T-cell (primary cell): Measurements from ENCODE around the gene CCDC90B. TPM values are rescaled to one million over a fixed set of nuclear protein-coding genes. Genes with fewer than 3 reads are reported as not detected.
A peak's percentile ranks its signal among the peaks of the same experiment; 100 is the strongest.

Experiments used
- ATAC-seq, 4 experiments: fragments of 200-7000 bp in 3 of 4; fragments of 150-1000 bp in 1 of 4; cut with Tn5 transposase; replicated peaks in 1 of 4; 1 replicate in 3 of 4; 2 replicates in 1 of 4; pipeline ENCODE4 v1.10.0; 2021; ENCODE audit warnings: moderate library complexity in 3 of 4, mild to moderate bottlenecking in 2 of 4, moderate number of reproducible peaks in 1 of 4
- CTCF ChIA-PET, 2 donors: fragments of 300-600 bp; sonication (Branson Sonifier 250); formaldehyde crosslinking; loops; one replicate each; lab custom pipeline; 2022; ENCODE audit warnings: antibody characterized with exemption in 2 of 2; lab: Charles Lee
- POLR2A ChIA-PET, 2 donors: fragments of 300-600 bp; sonication (Branson Sonifier 250); formaldehyde crosslinking; loops; one replicate each; lab custom pipeline; 2022; ENCODE audit warnings: antibody characterized with exemption in 2 of 2; lab: Charles Lee
- DNase-seq, 35 experiments: peaks; one replicate each; pipeline versions ENCODE4 v3.0.0 to v3.0.0-alpha.2; 2013 to 2023
- H3K27ac ChIP-seq: one replicate; pipeline ENCODE4 v1.5.1; 2013; ENCODE audit warnings: low read length
- H3K27me3 ChIP-seq, 2 experiments: replicated peaks in 1 of 2; 1 replicate in 1 of 2; 2 replicates in 1 of 2; pipeline versions ENCODE4 v1.6.1 to v1.7.0; 2013; ENCODE audit warnings: low read length in 1 of 2, mixed read lengths in 1 of 2; ENCODE audit not compliant: control insufficient read depth in 2 of 2, insufficient read depth in 2 of 2; ENCODE audit errors: extremely low read depth in 1 of 2
- H3K36me3 ChIP-seq, 2 donors: 1 replicate in 1 of 2; 2 replicates in 1 of 2; pipeline versions ENCODE4 v1.6.1 to v1.7.0; 2013; ENCODE audit warnings: low read length in 1 of 2; ENCODE audit not compliant: control insufficient read depth in 2 of 2, insufficient read depth in 1 of 2; ENCODE audit errors: extremely low read depth in 1 of 2
- H3K4me1 ChIP-seq, 2 experiments: 1 replicate in 1 of 2; 2 replicates in 1 of 2; pipeline versions ENCODE4 v1.6.1 to v1.7.0; 2013; ENCODE audit warnings: low read length in 2 of 2, mixed read lengths in 1 of 2; ENCODE audit not compliant: insufficient read depth in 2 of 2, control insufficient read depth in 1 of 2; ENCODE audit errors: extremely low read depth in 1 of 2
- H3K4me3 ChIP-seq, 2 donors: 1 replicate in 1 of 2; 2 replicates in 1 of 2; pipeline versions ENCODE4 v1.5.1 to v1.7.0; 2013; ENCODE audit warnings: mild to moderate bottlenecking in 2 of 2, low read length in 1 of 2, moderate library complexity in 1 of 2; ENCODE audit not compliant: control insufficient read depth in 1 of 2; ENCODE audit errors: extremely low read depth in 1 of 2
- H3K9me3 ChIP-seq: 2 replicates; pipeline ENCODE4 v1.7.0; 2013
- H3K27ac Mint-ChIP-seq, 2 donors: one replicate each; pipeline ENCODE4 v1.8.0; 2020 to 2021; ENCODE audit warnings: mild to moderate bottlenecking in 2 of 2, mixed read lengths in 2 of 2
- H3K27me3 Mint-ChIP-seq, 2 donors: one replicate each; pipeline ENCODE4 v1.8.0; 2021 to 2022; ENCODE audit warnings: mixed read lengths in 2 of 2
- H3K36me3 Mint-ChIP-seq: one replicate; pipeline ENCODE4 v1.8.0; 2021; ENCODE audit warnings: mixed read lengths
- H3K4me1 Mint-ChIP-seq, 3 donors: one replicate each; pipeline ENCODE4 v1.8.0; 2020 to 2022; ENCODE audit warnings: mixed read lengths in 3 of 3, mild to moderate bottlenecking in 1 of 3
- H3K4me3 Mint-ChIP-seq, 3 donors: one replicate each; pipeline ENCODE4 v1.8.0; 2020 to 2022; ENCODE audit warnings: mild to moderate bottlenecking in 3 of 3, mixed read lengths in 3 of 3, moderate library complexity in 3 of 3
- H3K9me3 Mint-ChIP-seq, 3 donors: one replicate each; pipeline ENCODE4 v1.8.0; 2020 to 2022; ENCODE audit warnings: mixed read lengths in 3 of 3
- WGBS: methylation state at CpG from one replicate; pipeline ENCODE4 v1.1.5; 2013; ENCODE audit warnings: missing lambda C conversion rate; ENCODE audit not compliant: insufficient coverage; 5-methylcytosine and 5-hydroxymethylcytosine counted together
- total RNA-seq, 35 experiments: library from RNA in 6 of 35; stranded (reverse) in 6 of 35; fragments of 120-200 nt in 1 of 35; gene quantifications; one replicate each; pipeline versions ENCODE4 v1.2.1 to v1.2.4 and lab custom pipeline; 2013 to 2026

CCDC90B gene
- total RNA-seq, 5 donors from 2014 or later (not counting 1 experiment from before 2014, with no cell fraction given), result 24.3 to 34.4 (median 30.8) TPM

- no peak overlapping the region for H3K27ac Mint-ChIP-seq
- Histone ChIP-seq H3K27ac (no peak overlapping the region), H3K4me3 (no peak overlapping the region), H3K9me3 (no peaks in the 10 kb centered on the region), H3K36me3 (peaks cover 0 to 19% of the 10 kb centered on the region in 2 donors), H3K4me1 (no peaks in the 10 kb centered on the region), H3K27me3 (no peaks in the 10 kb centered on the region)
- no peak overlapping the region for H3K4me3 Mint-ChIP-seq
- H3K36me3 Mint-ChIP-seq, result peaks cover 8% of the 10 kb centered on the region
- ATAC-seq, result no peak
- H3K27me3 Mint-ChIP-seq, result no peaks in the 10 kb centered on the region
- WGBS, result 92% methylated on average over 2 of the region's 2 CpGs
- peaks cover 0 to 4% (median 1%) of the 10 kb centered on the region in 3 donors for H3K4me1 Mint-ChIP-seq
- no peak for DNase-seq
- H3K9me3 Mint-ChIP-seq, result no peaks in the 10 kb centered on the region
- ChIA-PET CTCF (interaction anchor here in 1 of 2 donors (1.6 to 1.9 kb wide), 3 partner anchors 33 to 385 kb away, joined by 4 to 6 read pairs (median 6); partner anchors contain the start of genes CCDC90B and DDIAS), POLR2A (interaction anchor here in 1 of 2 donors (0.6 kb wide), 3 partner anchors 32 to 267 kb away, joined by 3 to 20 read pairs (median 5); no protein-coding TSS in a partner anchor)
Observed at GRCh38 chr11:83252941-83253340, 33.2 kb downstream of the CCDC90B start.

DNA sequence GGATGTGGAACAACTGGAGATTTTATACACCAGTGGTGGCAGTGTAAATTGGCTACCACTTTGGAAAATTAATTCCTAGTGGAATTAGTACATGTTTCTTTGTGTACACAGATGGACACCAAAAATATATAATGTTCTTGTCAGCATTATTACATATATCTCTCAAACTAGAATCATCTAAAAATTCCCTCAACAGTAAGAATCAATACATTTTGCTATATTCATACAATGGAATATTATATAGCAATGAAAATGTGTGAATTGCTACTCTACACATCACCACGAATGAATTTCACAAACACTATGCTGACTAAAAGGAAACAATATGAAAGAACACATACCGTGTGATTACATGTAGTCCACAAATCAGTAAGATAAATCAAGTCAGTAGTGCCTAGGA is 33.9 kb downstream of the CCDC90B start:
- ChIA-PET POLR2A (no interaction called here), CTCF (interaction anchor here in 1 of 2 donors (1.9 kb wide), 1 partner anchor 351 kb away, joined by 6 read pairs; the partner anchor contains the start of gene DDIAS)
- H3K27ac Mint-ChIP-seq, result no peak overlapping the region
- no peaks in the 10 kb centered on the region for H3K9me3 ChIP-seq
- H3K9me3 Mint-ChIP-seq, result no peaks in the 10 kb centered on the region
- no peak for DNase-seq
- no CpG with 5 or more reads among the region's 2 CpGs for WGBS
- peaks cover 8% of the 10 kb centered on the region for H3K36me3 Mint-ChIP-seq
- H3K4me1 Mint-ChIP-seq, result peaks cover 0 to 4% (median 1%) of the 10 kb centered on the region in 3 donors
- ATAC-seq, result no peak
- H3K36me3 ChIP-seq, result peaks cover 0 to 14% of the 10 kb centered on the region in 2 donors
- no peaks in the 10 kb centered on the region for H3K27me3 Mint-ChIP-seq
- H3K27ac ChIP-seq, result no peak overlapping the region
- H3K4me1 ChIP-seq, result no peaks in the 10 kb centered on the region
- H3K4me3 ChIP-seq, result no peak overlapping the region
- no peaks in the 10 kb centered on the region for H3K27me3 ChIP-seq
- H3K4me3 Mint-ChIP-seq, result no peak overlapping the region

DNA sequence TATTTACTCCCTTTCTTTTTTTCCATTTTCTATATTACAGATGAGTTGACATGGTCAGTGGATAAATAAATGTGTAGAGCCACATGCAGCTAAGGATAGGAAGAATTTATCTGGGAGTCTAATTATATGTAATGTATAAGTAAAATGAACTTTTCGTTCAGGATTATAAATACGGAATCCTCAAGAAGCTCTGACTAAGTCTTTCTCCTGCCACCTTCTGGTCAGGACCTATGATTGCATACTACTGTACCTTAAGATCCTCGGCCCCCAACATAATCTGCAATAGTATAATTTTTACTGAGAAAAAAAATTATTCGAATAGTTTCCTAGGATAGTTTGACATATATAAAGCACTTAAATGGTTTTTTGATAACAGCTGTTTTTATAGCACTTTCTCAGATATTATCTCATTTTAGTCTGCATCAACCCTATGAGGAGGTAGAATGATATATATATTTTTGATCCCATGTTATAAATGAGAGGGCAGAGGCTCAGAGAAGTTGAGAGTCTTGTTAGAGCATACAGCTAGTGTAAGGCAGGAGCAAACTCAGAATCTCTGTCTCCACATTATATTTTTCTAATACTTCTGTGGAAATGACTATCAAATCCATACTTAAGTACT is 36.1 kb downstream of the CCDC90B start:
- no peaks in the 10 kb centered on the region for H3K27me3 ChIP-seq
- H3K27ac ChIP-seq, result no peak overlapping the region
- no peaks in the 10 kb centered on the region for H3K9me3 ChIP-seq
- CTCF ChIA-PET, result interaction anchor here (0.6 to 4.1 kb wide), 33 partner anchors 10 to 534 kb away, joined by 3 to 36 read pairs (median 4); partner anchors contain the start of genes DDIAS (in 1 of the 2), PCF11 (in 1 of the 2) and PRCP (in 1 of the 2)
- no CpG with 5 or more reads among the region's 4 CpGs for WGBS
- no peaks in the 10 kb centered on the region for H3K4me1 ChIP-seq
- no peak overlapping the region for H3K4me3 ChIP-seq
- ATAC-seq, result peak; percentile 50 to 70 (median 70)
- DNase-seq, result peak in 10 of 35 experiments; percentile 1 to 68 (median 4)
- H3K9me3 Mint-ChIP-seq, result no peaks in the 10 kb centered on the region
- H3K4me1 Mint-ChIP-seq, result peaks cover 0 to 4% (median 1%) of the 10 kb centered on the region in 3 donors
- H3K27me3 Mint-ChIP-seq, result no peaks in the 10 kb centered on the region
- peaks cover 0 to 3% of the 10 kb centered on the region in 2 donors for H3K36me3 ChIP-seq
- no peak overlapping the region for H3K4me3 Mint-ChIP-seq
- POLR2A ChIA-PET, result interaction anchor here (0.5 to 0.9 kb wide), 4 partner anchors 26 to 381 kb away, joined by 3 to 11 read pairs (median 6); no protein-coding TSS in a partner anchor
- no peak overlapping the region for H3K27ac Mint-ChIP-seq
- peaks cover 4% of the 10 kb centered on the region for H3K36me3 Mint-ChIP-seq

GRCh38 chr11:83249445-83249844 is 36.7 kb downstream of the CCDC90B start:
- no peaks in the 10 kb centered on the region for H3K36me3 ChIP-seq
- H3K4me1 ChIP-seq, result no peaks in the 10 kb centered on the region
- Mint-ChIP-seq H3K36me3 (peaks cover 4% of the 10 kb centered on the region), H3K9me3 (no peaks in the 10 kb centered on the region), H3K4me3 (no peak overlapping the region), H3K27me3 (no peaks in the 10 kb centered on the region), H3K4me1 (peaks cover 0 to 4% (median 1%) of the 10 kb centered on the region in 3 donors), H3K27ac (no peak overlapping the region)
- WGBS, result no CpG with 5 or more reads among the region's 1 CpG
- ATAC-seq (no peak), DNase-seq (no peak)
- ChIA-PET CTCF (interaction anchor here (0.6 to 4.1 kb wide), 30 partner anchors 10 to 532 kb away, joined by 3 to 36 read pairs (median 4); partner anchors contain the start of genes DDIAS (in 1 of the 2), PCF11 (in 1 of the 2) and PRCP (in 1 of the 2)), POLR2A (interaction anchor here (0.5 to 0.9 kb wide), 3 partner anchors 25 to 381 kb away, joined by 3 to 7 read pairs (median 5); no protein-coding TSS in a partner anchor)
- no peak overlapping the region for H3K27ac ChIP-seq
- H3K27me3 ChIP-seq, result no peaks in the 10 kb centered on the region
- no peaks in the 10 kb centered on the region for H3K9me3 ChIP-seq
- no peak overlapping the region for H3K4me3 ChIP-seq

DNA sequence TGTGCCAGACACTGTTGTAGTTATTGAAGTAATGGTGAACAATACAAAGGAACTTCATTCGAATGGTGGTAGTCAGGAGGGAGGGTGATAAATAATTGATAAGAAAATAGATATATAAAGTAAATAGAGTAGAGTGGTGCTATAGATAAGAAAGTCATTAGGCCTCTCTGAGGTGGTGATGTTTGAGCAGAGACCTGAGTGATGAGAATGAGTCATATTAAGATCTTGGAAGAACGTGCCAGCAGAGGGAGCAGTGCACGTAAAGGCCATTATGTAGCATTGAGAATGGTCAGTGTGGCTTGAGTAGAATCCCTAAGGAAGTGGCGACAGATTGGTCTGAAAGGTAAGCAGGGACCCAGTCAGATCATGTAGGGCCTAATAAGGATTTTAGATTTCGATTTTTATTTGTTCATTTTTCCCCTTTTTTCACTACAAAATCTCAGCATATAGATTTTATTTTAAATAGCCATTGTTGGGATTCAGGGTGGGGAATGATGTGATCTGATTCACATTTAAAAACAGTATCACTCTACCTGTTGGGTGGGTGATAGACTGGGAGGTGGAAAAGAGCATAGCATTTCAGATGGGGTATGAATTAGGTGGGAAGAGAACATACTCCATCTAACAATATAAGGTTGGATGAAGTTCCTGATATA is 44.7 kb downstream of the CCDC90B start:
- H3K4me3 ChIP-seq, result no peak overlapping the region
- 27% methylated on average over 3 of the region's 5 CpGs for WGBS
- DNase-seq (peak in 2 of 35 experiments; percentile 1 to 14), ATAC-seq (no peak)
- Mint-ChIP-seq H3K36me3 (no peaks in the 10 kb centered on the region), H3K9me3 (no peaks in the 10 kb centered on the region), H3K4me1 (no peaks in the 10 kb centered on the region), H3K4me3 (no peak overlapping the region), H3K27me3 (no peaks in the 10 kb centered on the region), H3K27ac (no peak overlapping the region)
- ChIA-PET POLR2A (no interaction called here), CTCF (no interaction called here)
- no peaks in the 10 kb centered on the region for H3K9me3 ChIP-seq
- no peaks in the 10 kb centered on the region for H3K36me3 ChIP-seq
- no peaks in the 10 kb centered on the region for H3K4me1 ChIP-seq
- no peak overlapping the region for H3K27ac ChIP-seq
- H3K27me3 ChIP-seq, result no peaks in the 10 kb centered on the region

GRCh38 chr11:83238111-83238510 is 48.1 kb downstream of the CCDC90B start:
- H3K4me3 ChIP-seq, result no peak overlapping the region
- ChIA-PET CTCF (interaction anchor here in 1 of 2 donors (1.9 kb wide), 1 partner anchor 12 kb away, joined by 7 read pairs; no protein-coding TSS in a partner anchor), POLR2A (no interaction called here)
- no peaks in the 10 kb centered on the region for H3K27me3 ChIP-seq
- peaks cover 5% of the 10 kb centered on the region for H3K36me3 Mint-ChIP-seq
- 61% methylated on average over 2 of the region's 3 CpGs for WGBS
- no peaks in the 10 kb centered on the region for H3K9me3 Mint-ChIP-seq
- H3K27me3 Mint-ChIP-seq, result no peaks in the 10 kb centered on the region
- H3K4me1 ChIP-seq, result no peaks in the 10 kb centered on the region
- DNase-seq (no peak), ATAC-seq (no peak)
- no peak overlapping the region for H3K4me3 Mint-ChIP-seq
- H3K27ac ChIP-seq, result no peak overlapping the region
- no peaks in the 10 kb centered on the region for H3K9me3 ChIP-seq
- H3K4me1 Mint-ChIP-seq, result no peaks in the 10 kb centered on the region
- no peak overlapping the region for H3K27ac Mint-ChIP-seq
- H3K36me3 ChIP-seq, result no peaks in the 10 kb centered on the region
